Natural killer cell treated with Interleukin-12 subunit alpha and Interleukin-12 subunit beta and Interleukin-15 and Interleukin-18, amount 100 ng/mL, for 72 hours (primary cell): ENCODE results near the gene FN1. TPM values are rescaled to one million over a fixed set of nuclear protein-coding genes. Genes with fewer than 3 reads are reported as not detected.

Experiments used
- ATAC-seq, 2 donors: fragments of 150-1000 bp; cut with Tn5 transposase in 1 of 2; sonication (Bioruptor Pico), chemical (Tn5 transposase) in 1 of 2; 2 replicates each; pipeline ENCODE4 v1.10.0; 2021
- DNase-seq: peaks from one replicate; pipeline ENCODE4 v3.0.0; 2022; ENCODE audit warnings: low spot score
- H3K27ac Mint-ChIP-seq, 2 donors: 1 replicate in 1 of 2; 2 replicates in 1 of 2; pipeline ENCODE4 v1.8.0; 2022; ENCODE audit warnings: mixed read lengths in 2 of 2, mild to moderate bottlenecking in 1 of 2, moderate library complexity in 1 of 2
- H3K27me3 Mint-ChIP-seq, 2 donors: 1 replicate in 1 of 2; 2 replicates in 1 of 2; pipeline ENCODE4 v1.8.0; 2022; ENCODE audit warnings: mixed read lengths in 2 of 2
- H3K36me3 Mint-ChIP-seq: one replicate; pipeline ENCODE4 v1.8.0; 2022; ENCODE audit warnings: mixed read lengths
- H3K4me1 Mint-ChIP-seq, 2 donors: 1 replicate in 1 of 2; 2 replicates in 1 of 2; pipeline ENCODE4 v1.8.0; 2022; ENCODE audit warnings: low read depth in 2 of 2, mixed read lengths in 2 of 2, mild to moderate bottlenecking in 1 of 2
- H3K4me3 Mint-ChIP-seq: one replicate; pipeline ENCODE4 v1.8.0; 2022; ENCODE audit warnings: mixed read lengths
- H3K9me3 Mint-ChIP-seq: 2 replicates; pipeline ENCODE4 v1.8.0; 2022; ENCODE audit warnings: mixed read lengths
- total RNA-seq, 2 donors: library from RNA; stranded (reverse); gene quantifications; one replicate each; pipeline ENCODE4 v1.2.3, GENCODE V29; 2022

Gene FN1
- total RNA-seq, 2 donors from 2014 or later, result 8.7 to 8.8 TPM

GRCh38 chr2:215423234-215423633, 12.6 kb downstream of the FN1 start:
- no peaks in the 10 kb centered on the region for H3K36me3 Mint-ChIP-seq
- peaks cover 20 to 37% of the 10 kb centered on the region in 2 donors for H3K27me3 Mint-ChIP-seq
- ATAC-seq (no peak), DNase-seq (no peak)
- H3K4me3 Mint-ChIP-seq, result no peak overlapping the region
- H3K27ac Mint-ChIP-seq, result no peak overlapping the region
- H3K4me1 Mint-ChIP-seq, result no peaks in the 10 kb centered on the region
- H3K9me3 Mint-ChIP-seq, result no peaks in the 10 kb centered on the region

DNA sequence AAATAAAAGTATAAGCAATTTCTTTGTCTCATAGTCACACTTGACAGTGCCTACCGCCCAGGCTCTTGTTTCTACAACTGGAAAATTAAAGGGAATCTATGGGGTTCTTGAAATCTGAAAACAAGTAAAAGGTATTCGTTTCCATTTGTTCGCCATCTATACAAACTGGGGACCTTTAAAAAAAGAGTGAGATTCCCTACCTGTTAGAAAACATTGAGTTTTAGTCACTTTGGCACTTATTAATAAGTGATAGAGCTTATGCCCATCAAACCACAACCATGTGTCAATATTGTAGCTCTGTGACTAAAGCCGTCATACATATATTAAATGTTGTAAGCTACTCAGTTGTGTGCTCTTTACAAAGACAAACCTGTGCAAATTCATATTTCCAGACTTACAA, 13.2 kb downstream of the FN1 start:
- Mint-ChIP-seq H3K27ac (no peak overlapping the region), H3K4me1 (no peaks in the 10 kb centered on the region), H3K4me3 (no peak overlapping the region), H3K36me3 (no peaks in the 10 kb centered on the region), H3K9me3 (no peaks in the 10 kb centered on the region), H3K27me3 (peaks cover 18 to 34% of the 10 kb centered on the region in 2 donors)
- DNase-seq (no peak), ATAC-seq (no peak)

DNA sequence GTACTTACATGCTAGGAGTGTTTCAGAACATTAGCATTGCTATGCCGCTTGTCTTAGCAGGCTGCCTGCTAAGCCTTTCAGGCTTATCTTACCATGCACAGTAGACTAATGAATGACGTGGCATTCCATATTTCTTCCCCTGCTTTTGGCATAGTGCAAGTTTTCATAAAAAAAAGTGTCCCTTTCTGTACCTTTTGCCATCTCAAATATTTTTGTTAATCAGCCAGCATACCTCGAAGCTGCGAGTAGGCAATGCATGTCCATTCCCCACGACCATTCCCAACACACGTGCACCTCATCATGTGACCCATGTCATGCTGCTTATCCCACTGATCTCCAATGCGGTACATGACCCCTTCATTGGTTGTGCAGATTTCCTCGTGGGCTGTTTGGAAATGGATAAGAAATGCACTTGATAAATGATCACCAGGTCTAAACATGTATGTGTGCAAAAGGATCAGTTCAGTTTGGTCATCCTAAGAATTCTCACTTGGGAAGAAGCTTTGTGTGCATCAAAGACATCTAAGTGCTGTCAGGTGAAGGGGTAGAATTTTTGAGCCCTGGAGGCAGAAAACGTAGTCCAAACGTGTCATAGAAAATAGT, 13.9 kb downstream of the FN1 start:
- Mint-ChIP-seq H3K36me3 (no peaks in the 10 kb centered on the region), H3K27ac (no peak overlapping the region), H3K4me3 (no peak overlapping the region), H3K4me1 (no peaks in the 10 kb centered on the region), H3K9me3 (no peaks in the 10 kb centered on the region), H3K27me3 (peaks cover 20 to 41% of the 10 kb centered on the region in 2 donors)
- DNase-seq, result no peak
- no peak for ATAC-seq

GRCh38 chr2:215420471-215420935, 15.4 kb downstream of the FN1 start:
- H3K4me3 Mint-ChIP-seq, result no peak overlapping the region

GRCh38 chr2:215419769-215420470, 15.9 kb downstream of the FN1 start:
- Mint-ChIP-seq H3K4me3 (no peak overlapping the region), H3K36me3 (no peaks in the 10 kb centered on the region), H3K27ac (no peak overlapping the region), H3K27me3 (peaks cover 18 to 39% of the 10 kb centered on the region in 2 donors), H3K4me1 (no peaks in the 10 kb centered on the region), H3K9me3 (no peaks in the 10 kb centered on the region)
- DNase-seq (no peak), ATAC-seq (no peak)

More at GRCh38 chr2:215420471-215420935, 15.4 kb downstream of the FN1 start:
- ATAC-seq (no peak), DNase-seq (no peak)
- Mint-ChIP-seq H3K4me1 (no peaks in the 10 kb centered on the region), H3K27ac (no peak overlapping the region), H3K27me3 (peaks cover 20 to 41% of the 10 kb centered on the region in 2 donors), H3K36me3 (no peaks in the 10 kb centered on the region), H3K9me3 (no peaks in the 10 kb centered on the region)

DNA sequence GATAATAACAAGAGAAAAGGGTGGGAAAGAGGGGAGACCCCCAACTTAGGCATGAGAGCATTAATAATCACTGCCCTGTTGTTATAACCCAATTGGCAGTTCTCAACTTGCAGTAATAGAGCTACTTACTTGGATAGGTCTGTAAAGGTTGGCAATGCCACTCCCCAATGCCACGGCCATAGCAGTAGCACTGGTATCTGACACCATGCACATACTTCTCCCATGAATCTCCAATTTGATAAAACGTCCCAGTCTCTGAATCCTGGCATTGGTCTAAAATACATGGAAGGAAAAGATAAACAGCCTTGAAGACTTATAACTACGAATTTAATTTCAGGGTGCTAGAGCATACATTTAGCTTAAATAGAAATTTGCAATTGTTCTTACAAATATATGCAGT, 16.8 kb downstream of the FN1 start:
- H3K36me3 Mint-ChIP-seq, result no peaks in the 10 kb centered on the region
- ATAC-seq (no peak), DNase-seq (no peak)
- peaks cover 21 to 31% of the 10 kb centered on the region in 2 donors for H3K27me3 Mint-ChIP-seq
- no peak overlapping the region for H3K4me3 Mint-ChIP-seq
- no peak overlapping the region for H3K27ac Mint-ChIP-seq
- no peaks in the 10 kb centered on the region for H3K4me1 Mint-ChIP-seq
- no peaks in the 10 kb centered on the region for H3K9me3 Mint-ChIP-seq

DNA sequence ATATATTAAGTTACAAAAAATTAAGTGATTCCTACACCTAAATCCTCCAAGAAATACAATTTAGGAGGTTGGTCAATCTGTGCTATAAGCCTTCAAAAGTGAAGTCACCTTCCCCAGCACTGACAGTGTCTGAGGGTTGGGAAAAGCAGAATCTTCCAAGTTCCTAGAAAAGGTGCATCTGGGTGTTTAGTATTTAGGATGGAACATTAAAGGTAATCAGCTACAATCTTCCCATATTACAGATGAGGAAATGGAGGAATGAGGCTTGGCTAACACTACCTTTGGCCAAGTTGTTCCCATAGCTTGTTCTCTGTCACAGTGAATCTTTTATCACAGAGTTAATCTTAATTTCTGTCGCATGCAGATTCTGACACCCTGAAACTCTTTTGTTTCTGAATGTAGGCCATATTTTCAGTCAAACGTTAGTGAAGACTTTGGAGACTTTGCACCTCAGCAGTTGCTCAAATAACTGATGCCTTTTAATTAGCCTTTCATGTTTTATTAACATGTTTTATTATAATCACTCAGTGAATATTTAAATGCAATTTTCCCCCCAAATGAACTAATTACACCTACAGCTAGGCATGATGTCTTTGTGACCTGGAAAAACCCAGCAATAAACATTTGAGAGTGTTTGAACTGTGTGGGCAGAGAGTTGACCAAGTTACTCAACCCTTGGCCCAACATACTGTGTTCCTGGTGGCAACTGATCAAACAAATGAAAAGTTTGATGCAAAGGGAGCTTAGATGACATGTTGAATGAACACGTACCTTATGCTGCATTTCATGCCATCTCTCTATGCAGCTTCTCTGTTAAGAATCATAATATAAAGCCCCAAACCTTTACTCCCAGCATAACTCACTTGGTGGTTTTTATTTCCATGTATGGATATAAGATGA, 17.6 kb downstream of the FN1 start:
- ATAC-seq (no peak), DNase-seq (no peak)
- peaks cover 22 to 29% of the 10 kb centered on the region in 2 donors for H3K27me3 Mint-ChIP-seq
- H3K9me3 Mint-ChIP-seq, result no peaks in the 10 kb centered on the region
- no peaks in the 10 kb centered on the region for H3K36me3 Mint-ChIP-seq
- no peak overlapping the region for H3K4me3 Mint-ChIP-seq
- no peak overlapping the region for H3K27ac Mint-ChIP-seq
- no peaks in the 10 kb centered on the region for H3K4me1 Mint-ChIP-seq

DNA sequence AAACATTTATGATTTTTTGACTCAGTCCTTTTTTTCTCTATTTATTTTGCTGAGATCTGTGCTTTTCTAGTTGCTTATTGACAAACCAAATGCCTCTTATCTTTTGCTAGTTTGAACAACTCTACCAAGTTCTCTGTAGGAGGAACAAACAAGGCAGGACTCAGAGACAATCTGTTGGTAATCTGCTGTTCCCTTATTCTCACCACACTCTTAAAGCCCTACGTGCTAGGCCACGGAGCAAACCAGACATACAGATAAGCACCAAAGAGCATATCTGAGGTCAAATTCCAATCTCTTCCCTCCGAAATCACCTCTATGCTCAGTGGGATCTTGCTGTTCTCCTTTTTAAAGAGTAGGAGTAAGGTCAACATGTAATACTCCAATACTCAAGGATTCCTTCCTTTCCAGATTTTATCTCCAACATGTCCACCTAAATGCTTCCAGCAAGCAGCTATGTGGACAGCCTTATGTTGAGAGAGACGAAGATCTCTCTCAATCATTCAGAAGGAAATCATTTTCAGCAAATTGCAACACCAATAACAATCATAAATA, 18.4 kb downstream of the FN1 start:
- H3K27me3 Mint-ChIP-seq, result peaks cover 24 to 33% of the 10 kb centered on the region in 2 donors
- ATAC-seq (no peak), DNase-seq (no peak)
- H3K4me3 Mint-ChIP-seq, result no peak overlapping the region
- no peak overlapping the region for H3K27ac Mint-ChIP-seq
- H3K9me3 Mint-ChIP-seq, result no peaks in the 10 kb centered on the region
- H3K4me1 Mint-ChIP-seq, result no peaks in the 10 kb centered on the region
- H3K36me3 Mint-ChIP-seq, result no peaks in the 10 kb centered on the region

- Mint-ChIP-seq H3K27me3 (peaks cover 19 to 34% of the 10 kb centered on the region in 2 donors), H3K9me3 (no peaks in the 10 kb centered on the region), H3K4me1 (no peaks in the 10 kb centered on the region), H3K36me3 (no peaks in the 10 kb centered on the region), H3K27ac (no peak overlapping the region), H3K4me3 (no peak overlapping the region)
- ATAC-seq (no peak), DNase-seq (no peak)
These were observed 19.2 kb downstream of the FN1 start for GRCh38 chr2:215416656-215417055.

- DNase-seq, result no peak
- no peaks in the 10 kb centered on the region for H3K36me3 Mint-ChIP-seq
These were observed 19.9 kb downstream of the FN1 start for GRCh38 chr2:215415820-215416577.

GRCh38 chr2:215415218-215415617, 20.6 kb downstream of the FN1 start:
- no peaks in the 10 kb centered on the region for H3K36me3 Mint-ChIP-seq
- H3K4me3 Mint-ChIP-seq, result no peak overlapping the region
- H3K4me1 Mint-ChIP-seq, result no peaks in the 10 kb centered on the region
- no peaks in the 10 kb centered on the region for H3K9me3 Mint-ChIP-seq
- no peak for DNase-seq
- peaks cover 15 to 25% of the 10 kb centered on the region in 2 donors for H3K27me3 Mint-ChIP-seq
- H3K27ac Mint-ChIP-seq, result no peak overlapping the region
- no peak for ATAC-seq

More at GRCh38 chr2:215415820-215416577, 19.9 kb downstream of the FN1 start:
- Mint-ChIP-seq H3K9me3 (no peaks in the 10 kb centered on the region), H3K27me3 (peaks cover 19 to 32% of the 10 kb centered on the region in 2 donors), H3K27ac (no peak overlapping the region), H3K4me1 (no peaks in the 10 kb centered on the region), H3K4me3 (no peak overlapping the region)
- no peak for ATAC-seq

DNA sequence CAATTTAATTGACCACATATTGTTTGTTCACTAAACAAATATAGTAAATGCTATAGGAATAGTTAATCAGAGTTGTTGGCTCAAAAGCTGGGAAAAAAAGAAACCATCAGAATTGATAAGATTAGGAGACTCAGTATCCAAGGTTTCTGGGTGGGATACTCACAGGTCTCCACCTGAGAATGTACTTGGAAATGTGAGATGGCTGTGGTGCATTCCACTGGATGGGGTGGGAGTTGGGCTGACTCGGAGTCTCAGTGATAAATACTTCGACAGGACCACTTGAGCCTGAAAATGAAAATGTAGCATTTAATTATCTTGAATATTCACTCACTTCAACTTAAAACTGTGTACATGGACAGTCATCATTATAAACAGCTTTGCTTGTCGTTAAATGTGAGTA, 21.2 kb downstream of the FN1 start:
- Mint-ChIP-seq H3K4me1 (no peaks in the 10 kb centered on the region), H3K27ac (no peak overlapping the region), H3K9me3 (no peaks in the 10 kb centered on the region), H3K36me3 (no peaks in the 10 kb centered on the region), H3K4me3 (no peak overlapping the region), H3K27me3 (peaks cover 15 to 25% of the 10 kb centered on the region in 2 donors)
- no peak for ATAC-seq
- no peak for DNase-seq

DNA sequence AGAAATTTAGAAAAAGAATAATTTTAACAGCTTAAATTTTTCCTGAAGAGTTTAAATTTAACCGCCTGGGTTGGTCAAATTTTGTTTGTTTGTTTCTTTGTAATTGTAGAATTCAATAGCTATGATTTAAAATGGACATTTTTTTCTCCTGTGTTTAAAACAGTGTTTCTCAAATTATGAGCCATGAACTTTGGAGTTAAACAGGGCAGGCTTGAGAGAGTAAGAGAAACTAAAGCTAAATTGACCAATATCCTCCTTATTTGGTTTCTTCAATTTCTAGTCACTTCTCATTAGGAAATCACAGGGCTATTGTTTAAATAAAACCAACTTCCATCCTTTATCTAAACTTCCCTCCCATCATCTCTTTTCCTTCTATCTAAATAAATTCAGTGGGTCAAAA, 21.9 kb downstream of the FN1 start:
- H3K27ac Mint-ChIP-seq, result no peak overlapping the region
- DNase-seq (no peak), ATAC-seq (no peak)
- H3K9me3 Mint-ChIP-seq, result no peaks in the 10 kb centered on the region
- no peaks in the 10 kb centered on the region for H3K4me1 Mint-ChIP-seq
- H3K27me3 Mint-ChIP-seq, result peaks cover 15 to 25% of the 10 kb centered on the region in 2 donors
- H3K4me3 Mint-ChIP-seq, result no peak overlapping the region
- H3K36me3 Mint-ChIP-seq, result no peaks in the 10 kb centered on the region
